Activated naive CD4-positive, alpha-beta T cell treated with anti-CD3 and anti-CD28 coated beads, Interleukin-2, amount 50 U/mL, for 16 hours (primary cell): Measurements from ENCODE around the gene VDAC1.
"Not testable (repeated sequence)": the region's sequence is repeated elsewhere in the genome, so short reads cannot be mapped to it uniquely, and the experiment has no call there.

Source experiments
- DNase-seq: peaks from one replicate; pipeline ENCODE4 v3.0.0-alpha.2; 2020

The VDAC1 gene

DNA sequence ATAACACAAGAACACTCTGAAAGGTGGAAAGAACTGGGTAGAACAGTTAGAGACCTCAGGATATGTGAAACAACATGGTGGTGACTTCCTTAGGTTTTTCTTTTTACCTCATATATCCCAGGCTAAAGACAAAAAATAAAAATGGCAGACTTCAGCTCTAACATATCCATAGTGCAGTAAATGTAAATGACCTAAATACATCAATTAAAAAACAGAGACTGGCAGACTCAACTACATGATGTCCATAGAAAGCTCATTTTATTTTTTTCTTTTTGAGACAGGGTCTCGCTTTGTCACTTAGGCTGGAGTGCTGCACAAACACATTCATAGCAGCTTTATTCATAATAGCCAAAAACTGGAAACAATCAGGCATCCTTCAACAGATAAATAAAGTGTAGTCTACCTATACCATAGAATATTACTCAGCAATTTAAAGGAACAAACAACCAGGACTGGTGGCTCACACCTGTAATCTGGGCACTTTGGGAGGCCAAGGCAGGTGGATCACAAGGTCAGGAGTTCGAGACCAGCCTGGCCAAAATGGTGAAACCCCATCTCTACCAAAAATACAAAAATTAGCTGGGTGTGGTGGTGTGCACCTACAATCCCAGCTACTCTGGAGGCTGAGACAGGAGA lies 41.2 kb downstream of the VDAC1 start:
- DNase-seq, result no peak

DNA sequence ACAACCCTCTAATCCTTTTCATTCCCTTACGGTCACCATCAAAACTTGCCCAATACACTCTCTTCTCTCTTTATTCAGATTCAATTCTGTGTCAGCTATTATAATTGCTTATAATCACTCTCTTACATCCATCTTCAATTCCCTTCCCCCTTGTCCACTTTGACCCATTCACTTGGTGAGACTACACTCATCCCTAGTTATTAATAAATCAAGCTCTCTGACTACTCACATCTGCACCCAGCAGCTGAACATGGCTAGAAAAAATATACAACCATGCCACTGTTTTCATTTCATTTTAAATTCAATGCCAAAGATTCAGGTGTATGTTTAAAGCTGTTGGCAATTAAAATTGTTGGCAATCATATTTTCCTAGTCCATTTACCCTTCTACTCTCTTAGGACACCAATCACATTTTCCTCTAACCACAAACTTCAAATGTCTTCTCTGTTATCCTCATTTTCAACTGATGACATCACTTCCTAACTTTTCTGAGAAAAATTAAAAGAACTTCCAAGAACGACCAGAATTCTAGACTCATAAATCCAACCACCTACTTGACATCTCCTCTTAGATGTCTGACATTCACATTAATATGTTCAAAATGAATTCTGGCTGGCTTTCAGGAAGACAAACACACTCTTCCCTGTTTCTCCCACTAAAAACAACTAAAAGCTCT lies 41.8 kb downstream of the VDAC1 start:
- no peak for DNase-seq

GRCh38 chr5:133962131-133962530 lies 42.6 kb downstream of the VDAC1 start:
- no peak for DNase-seq

- no peak for DNase-seq
Observed at GRCh38 chr5:133959643-133960042, 45.1 kb downstream of the VDAC1 start.

DNA sequence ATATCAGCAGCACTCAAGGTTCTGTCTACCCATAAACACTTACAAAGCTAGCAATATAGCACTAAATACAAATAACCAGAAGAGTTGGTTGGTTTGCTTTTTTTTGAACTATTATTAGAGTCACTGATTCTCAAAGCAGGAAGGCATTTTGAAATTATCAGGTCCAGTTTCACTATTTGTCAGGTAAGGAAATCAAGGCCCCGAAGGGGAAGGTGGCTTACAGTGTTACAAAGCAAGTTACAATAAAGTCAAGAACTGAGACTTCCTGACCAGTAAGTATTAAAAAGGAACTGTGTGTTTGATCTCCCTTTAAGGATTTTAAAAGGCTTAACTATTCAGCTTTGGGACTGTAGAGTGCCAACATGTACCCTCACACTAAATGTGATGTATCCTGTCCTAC lies 47.2 kb downstream of the VDAC1 start:
- DNase-seq, result no peak

DNA sequence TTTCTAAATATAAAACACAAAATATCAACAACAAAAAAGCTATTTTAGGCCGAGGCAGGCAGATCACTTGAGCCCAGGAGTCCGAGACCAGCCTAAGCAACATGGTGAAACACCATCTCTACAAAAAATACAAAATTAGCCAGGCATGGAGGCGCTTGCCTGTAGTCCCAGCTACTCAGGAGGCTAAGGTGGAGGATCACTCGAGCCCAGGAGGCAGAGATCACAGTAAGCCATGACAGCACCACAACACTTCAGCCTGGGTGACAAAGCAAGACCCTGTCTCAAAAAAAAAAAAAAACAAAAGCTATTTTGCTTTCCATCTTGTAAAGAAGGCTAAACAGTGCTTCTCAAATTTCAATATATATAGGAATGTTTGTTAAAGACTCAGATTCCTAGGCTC lies 47.7 kb downstream of the VDAC1 start:
- DNase-seq, result no peak

DNA sequence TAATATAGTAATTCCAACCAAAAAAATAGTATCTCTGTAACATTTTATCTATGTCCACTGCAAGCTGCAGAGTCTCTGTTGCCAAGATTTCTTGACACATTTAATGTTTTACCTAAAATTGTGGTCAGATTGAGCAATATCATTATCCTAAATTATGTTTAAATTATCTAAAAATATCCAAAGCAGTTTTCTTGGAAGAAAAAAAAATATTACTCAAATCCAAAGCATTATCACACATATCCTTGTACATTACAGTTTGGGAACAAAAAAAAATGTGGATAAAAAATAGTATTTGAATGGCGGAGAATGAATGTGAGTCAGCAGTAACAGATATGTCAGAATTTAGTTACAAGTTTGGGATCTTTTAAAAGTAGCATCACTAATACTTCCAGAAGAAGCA lies 48.6 kb downstream of the VDAC1 start:
- DNase-seq, result not testable (repeated sequence)

DNA sequence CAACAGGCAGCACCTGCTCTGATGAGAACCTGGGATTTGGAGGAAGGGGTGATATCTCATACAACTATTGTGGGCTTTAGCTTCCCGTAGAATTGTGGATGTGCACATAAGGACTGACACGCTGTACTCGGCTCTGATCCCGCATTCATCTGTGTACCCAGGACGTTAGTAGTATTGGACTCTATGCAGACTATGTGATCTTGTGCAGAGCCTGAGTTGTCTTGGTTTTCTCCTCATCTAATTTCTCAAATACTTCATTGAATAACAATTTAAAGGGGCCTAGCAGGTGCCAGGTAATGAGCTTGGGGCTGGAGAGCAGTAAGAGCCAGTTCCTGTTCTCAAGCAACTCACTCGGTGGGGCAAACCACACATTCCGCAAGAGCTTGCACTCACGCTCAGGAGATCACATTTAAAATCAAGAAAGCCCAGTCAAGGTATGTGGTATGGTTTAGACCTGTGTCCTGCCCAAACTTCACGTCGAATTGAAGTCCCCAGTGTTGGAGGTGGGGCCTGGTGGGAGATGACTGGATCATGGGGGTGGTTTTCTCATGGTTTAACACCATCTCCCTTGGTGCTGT lies 51.1 kb downstream of the VDAC1 start:
- DNase-seq, result no peak

- DNase-seq, result no peak
Observed at GRCh38 chr5:133952729-133953567, 51.8 kb downstream of the VDAC1 start.

- DNase-seq, result no peak
Observed at GRCh38 chr5:133950821-133951612, 53.8 kb downstream of the VDAC1 start.

DNA sequence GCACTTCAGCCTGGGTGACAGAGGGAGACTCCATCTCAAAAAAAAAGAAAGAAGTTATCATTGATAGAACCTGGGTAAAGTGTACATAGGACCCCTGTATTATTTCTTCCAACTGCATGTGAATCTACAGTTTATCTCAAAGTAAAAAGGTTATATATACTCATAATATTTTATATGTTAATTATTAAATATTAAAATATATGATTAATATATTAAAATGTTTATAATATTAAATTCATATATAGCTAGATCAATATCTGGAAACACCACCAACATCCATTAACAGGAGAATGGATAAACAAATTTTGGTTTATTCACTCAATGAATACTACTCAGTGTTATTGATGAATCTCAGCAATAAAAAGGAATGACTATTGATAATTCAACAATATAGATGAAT lies 56.1 kb downstream of the VDAC1 start:
- no peak for DNase-seq

- DNase-seq, result no peak
Observed at GRCh38 chr5:133947431-133947841, 57.3 kb downstream of the VDAC1 start.

- DNase-seq, result no peak
Observed at GRCh38 chr5:133945568-133945967, 59.2 kb downstream of the VDAC1 start.

DNA sequence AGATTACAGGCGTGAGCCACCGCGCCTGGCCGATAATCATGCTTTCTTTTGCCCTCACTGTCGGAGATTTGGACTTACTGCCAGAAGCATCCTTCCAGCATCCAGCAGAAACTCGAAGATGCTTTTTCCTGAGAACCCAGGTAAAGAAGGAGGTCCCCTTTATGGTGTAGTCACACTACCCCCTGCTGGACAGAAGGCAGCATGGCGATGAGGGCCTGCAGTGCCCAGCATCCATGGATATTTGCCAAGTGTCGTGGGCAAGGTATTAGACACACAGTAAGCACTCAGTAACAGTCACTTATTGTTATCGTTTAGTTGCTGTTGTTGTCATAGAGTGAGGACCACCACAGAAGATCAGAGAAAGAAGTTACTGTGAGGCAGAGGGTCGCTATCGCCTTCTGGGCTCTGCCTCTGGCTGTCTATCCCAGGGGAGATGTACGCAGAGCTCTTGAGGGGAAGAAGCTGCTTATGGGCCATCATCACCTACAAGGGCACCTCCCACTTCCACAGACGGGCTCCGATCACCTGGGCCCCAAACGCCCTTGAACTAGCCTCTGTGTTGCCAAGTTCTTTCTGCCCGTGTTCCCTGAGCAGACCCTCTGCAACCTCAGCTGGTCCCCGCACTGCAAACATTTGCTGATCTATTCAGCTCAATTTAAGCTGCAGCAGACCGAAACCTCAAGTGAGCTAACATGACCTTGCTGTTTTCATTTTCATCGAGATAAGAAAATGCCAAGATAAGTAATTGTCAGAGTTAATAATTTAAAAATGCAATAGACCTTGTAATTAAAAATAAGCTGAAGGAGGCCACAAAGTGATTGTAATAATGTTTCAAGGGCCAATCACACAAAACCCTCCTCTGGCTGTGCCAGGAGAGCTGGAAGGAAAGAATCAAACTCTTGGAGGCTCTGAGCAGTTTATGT lies 60.3 kb downstream of the VDAC1 start:
- DNase-seq, result peak; percentile 51

- DNase-seq, result no peak
Observed at GRCh38 chr5:133943475-133943817, 61.3 kb downstream of the VDAC1 start.

DNA sequence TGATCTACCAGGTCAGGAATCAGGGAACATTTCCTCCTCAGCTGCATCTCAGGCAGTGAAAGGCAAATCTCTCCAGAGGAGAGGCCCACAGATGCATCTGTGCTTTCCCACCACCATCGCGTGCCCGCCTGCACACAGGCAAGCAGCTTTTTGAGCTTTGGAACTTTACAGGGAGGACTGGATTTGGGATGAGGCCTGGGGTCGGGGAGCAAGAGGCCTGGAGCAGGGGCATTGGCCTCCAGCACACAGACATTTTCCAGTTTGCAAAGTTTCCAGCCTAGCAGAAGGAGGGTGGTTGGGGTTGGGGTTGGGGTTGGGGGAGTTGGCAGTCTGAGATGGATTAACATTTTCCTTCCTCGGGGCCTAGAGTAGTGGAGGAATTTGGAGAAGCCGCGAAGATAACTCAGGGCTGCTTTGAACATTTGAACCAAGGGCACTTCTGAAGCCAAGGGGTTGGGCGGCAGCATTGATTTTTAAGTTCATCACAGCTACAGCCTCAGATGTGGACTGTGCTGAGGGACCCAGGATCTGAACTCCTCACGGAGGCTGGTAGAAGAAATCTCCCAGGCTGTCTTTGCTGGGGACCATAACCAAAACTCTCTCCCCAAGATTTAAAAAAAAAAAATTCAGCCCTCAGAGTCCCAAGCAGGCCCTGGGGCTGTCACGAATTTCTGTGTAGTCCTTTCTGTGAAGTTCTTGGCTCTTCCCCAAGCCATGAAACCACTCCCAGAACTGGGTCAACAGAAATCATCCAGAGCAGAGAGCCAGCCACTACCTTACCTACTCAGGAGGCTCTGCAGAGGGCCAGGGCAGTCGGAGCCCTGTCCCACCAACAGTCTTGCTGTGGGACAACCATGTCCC lies 61.9 kb downstream of the VDAC1 start:
- no peak for DNase-seq

GRCh38 chr5:133941456-133942196 lies 63.1 kb downstream of the VDAC1 start:
- no peak for DNase-seq

DNA sequence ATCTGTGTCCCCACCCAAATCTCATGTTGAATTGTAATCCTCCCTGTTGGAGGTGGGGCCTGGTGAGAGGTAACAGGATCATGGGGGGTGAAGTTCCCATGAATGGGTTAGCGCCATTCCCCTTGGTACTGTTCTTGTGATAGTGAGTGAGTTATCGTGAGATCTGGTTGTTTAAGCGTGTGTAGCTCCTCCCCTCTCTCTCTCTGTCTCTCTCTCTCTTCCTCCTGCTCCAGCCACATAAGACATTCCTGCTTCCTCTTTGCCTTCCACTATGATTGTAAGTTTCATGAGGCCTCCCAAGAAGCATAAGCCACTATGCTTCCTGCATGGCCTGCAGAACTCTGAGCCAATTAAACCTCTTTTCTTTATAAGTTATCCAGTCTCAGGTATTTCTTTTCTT lies 65.1 kb downstream of the VDAC1 start:
- DNase-seq, result no peak

GRCh38 chr5:133938929-133939328 lies 65.8 kb downstream of the VDAC1 start:
- no peak for DNase-seq
